Hematopoietic multipotent progenitor cell treated with erythropoietin and hydrocortisone succinate and interleukin-3 and kit ligand, for 17 days (in vitro differentiated cells): ENCODE measurements around the gene STX18.
"Not testable (repeated sequence)": the region's sequence is repeated elsewhere in the genome, so short reads cannot be mapped to it uniquely, and the experiment has no call there.

Experiments
- DNase-seq: peaks from one replicate; pipeline ENCODE4 v3.0.0-alpha.2; 2015; ENCODE audit warnings: low spot score

Gene STX18

DNA sequence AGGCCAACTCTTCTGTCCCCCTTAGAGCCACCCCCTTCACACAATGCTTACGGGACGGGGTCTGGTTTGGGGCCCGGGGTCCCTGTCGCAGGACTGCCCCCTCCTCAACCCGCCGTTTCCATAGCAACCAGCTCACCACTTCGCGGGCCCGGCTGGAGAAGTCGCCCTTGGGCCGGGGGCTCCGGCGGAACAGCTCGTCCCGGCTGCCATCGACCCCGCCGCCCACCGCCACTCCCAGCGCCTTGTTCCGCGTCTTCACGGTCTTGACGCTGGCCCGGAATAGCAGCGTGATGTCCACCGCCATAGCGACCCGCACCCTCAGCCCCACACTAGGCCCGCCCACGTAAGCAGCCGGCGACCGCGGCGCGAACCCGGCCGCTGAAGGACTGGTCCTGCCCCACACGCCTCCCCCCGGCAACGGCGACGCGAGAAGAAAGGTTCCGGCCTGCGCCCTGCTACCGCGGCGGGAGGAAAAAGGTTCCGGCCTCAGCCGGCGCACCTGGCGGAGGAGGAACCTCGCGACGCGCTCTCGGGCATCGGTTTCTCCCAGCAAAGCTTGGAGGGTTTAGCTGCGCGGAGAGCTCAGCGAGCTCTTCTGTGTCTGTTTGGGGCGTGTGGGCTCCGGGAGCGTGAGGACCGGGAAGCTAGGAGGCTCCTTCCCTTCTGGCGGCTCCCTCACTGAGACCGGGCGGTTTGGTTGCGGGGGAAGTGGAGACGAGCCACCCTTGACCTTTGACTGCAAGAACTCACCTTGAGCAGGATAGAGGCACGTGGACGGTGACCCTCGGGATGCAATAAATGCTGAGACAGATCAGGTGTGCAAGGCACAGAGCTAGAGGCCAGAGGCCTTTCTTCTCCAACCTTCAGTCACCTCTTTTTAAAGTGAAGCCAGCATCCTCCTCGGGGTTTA is at the start of gene STX18:
TSS of gene STX18 (minus strand) at position 388 of the 910 bp plus-strand sequence. CDS start at position 304, 84 bp downstream.
- DNase-seq: peak; percentile 83

DNA sequence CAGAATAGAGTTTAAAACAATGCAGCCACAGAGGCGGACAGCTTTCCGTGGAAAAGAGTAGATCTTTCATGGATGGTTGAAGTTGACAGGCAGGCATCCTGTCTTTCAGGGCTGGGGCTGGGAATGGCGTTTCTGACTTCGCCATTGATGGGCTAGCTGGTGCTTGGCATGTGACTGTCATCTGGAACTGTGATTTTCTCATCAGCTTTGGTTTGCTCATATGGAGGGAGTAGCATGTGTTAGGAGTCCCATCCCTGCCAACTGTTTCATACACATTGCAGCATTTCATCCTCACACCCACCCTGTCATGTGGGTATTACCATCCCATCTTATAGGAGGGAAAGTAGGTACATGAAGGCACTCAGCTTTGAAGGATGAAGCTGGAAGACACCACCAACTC is 49.2 kb upstream of the STX18 start:
- DNase-seq: no peak

DNA sequence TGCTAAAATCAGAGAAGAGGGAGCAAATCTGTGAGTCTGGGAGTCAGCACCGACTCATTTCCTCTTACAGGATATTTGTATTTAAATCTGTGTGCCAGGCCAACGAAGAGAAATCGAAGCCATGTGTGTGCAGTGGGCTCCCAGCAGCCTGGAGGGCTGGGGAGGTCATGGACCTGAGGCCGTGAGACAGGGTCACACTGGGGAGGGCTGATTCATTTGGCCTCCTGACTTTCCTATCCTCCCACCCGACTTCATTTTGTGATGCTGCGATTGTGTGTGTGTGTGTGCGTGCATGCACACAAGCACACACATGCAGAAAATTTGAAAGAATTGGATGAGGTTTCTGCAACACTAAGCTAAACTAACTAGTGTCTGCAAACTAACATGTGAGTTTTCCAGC is 48.7 kb upstream of the STX18 start:
- no peak for DNase-seq

DNA sequence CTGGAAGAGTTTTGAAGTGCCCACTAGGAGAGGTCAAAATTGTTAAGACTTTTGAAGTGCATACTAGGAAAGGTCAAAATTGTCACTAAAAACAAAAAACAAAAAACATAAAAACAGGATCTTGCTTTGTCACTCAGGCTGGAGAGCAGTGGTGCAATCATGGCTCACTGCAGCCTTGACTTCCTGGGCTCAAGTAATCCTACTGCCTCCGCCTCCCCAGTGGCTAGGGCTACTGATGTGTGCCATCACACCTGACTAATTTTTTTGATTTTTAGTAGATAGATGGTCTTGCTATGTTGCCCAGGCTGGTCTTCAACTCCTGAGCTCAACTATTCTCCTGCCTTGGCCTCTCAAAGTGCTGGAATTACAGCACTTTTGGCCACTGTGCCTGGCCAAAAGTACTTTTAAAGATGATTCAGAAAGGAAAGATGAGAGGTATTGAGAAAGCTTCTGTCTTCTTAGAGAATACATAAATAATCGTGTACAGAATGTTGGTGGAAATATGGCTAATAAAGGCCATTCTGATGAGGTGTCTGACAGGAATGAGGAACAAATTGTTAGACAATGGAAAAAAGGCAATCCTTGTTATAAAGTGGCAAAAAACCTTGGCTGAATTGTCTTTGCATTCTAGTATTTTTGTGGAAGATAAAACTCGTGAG is 43.3 kb upstream of the STX18 start:
- DNase-seq: no peak

DNA sequence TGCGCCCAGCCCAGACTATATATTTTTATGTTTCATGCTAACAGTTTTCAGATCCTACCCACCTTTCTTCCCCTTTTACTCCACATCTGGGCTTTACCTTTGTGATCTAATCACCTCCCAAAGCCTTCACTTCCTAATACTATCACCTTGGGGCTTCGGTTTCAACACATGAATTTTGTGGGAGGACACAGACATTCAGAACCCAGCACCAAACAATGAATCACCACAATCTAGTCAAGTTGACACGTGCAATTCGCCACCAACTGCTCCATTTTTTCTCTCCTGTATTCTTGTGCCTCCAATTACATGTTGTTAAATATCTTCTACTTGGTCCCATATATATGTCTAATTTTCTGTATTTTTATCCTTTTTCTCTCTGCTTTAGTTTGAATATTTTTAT is 41.8 kb upstream of the STX18 start:
- no peak for DNase-seq

DNA sequence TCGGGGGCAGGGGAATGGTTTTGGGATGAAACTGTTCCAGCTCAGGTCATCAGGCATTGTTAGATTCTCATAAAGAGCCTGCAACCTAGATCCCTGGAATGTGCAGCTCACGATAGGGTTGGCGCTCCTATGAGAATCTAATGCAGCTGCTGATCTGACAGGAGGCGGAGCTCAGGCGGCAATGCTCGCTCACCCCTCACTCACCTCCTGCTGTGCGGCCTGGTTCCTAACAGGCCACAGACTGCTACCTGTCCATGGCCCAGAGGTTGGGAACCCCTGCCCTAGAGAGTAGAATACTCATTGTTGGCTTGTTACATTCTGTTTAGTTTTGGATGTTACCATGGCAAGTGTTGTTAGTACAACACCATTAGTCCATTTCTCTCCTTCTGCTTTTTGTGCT is 40.8 kb upstream of the STX18 start:
- DNase-seq: no peak

DNA sequence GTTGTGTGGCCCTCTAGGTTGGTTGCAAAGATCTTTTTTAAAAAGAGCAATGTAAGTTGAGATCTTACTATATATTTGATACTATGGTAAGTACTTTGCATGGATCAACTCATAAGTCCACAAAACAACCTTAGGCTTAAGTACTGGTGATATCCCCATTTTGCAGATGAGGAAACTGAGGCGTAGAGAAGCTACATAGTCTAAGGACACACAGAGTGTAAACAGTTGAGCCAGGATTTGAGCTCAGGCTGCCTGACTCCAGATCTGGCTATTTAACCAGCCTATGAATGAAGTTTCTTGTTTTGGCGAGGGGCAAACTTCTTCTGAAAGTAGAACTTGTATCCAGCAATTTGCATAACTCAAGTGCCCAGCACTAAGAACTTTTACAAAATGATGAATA is 38.6 kb upstream of the STX18 start:
- no peak for DNase-seq

DNA sequence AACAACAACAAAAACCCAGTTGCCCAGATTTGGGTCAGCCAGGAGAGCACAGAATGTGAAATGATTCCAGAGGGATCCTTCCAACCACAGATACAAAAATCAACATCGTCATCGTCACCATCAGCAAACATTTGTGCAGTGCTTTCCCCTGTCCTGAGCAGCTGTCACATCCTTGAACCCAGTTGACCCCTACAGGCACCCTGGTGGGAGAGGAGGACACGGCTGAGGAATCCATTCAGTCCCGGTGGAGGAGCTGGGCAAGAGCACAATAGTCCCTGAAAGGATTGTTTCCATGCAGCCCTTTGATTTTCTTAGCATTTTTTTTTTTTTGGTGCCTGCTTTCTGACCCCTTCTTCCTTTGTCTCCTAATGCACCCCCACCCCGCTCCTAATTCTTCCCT is 37.1 kb upstream of the STX18 start:
- DNase-seq: no peak

DNA sequence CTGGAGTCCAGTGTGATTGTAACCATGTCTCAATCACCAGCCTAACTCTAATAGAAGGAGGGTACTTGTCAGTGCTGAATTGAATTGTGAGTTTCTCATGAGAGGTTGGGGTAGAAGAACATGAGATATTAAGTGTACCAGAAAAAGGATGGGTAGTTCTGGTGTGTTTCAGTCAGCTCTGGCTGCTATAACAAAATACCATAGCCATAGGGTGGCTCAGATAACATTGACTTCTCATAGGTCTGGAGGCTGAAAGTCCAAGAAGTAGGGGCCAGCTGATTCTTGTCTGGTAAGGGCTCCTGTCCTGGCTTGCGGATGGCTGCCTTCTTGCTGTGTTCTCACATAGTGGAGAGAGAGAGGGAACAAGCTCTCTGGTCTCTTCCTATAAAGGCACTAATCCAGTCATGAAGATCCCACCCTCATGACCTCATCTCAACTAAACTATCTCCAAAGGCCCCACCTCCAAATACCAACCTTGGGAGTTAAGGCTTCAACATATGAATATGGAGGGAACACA is 35.6 kb upstream of the STX18 start:
- no peak for DNase-seq

DNA sequence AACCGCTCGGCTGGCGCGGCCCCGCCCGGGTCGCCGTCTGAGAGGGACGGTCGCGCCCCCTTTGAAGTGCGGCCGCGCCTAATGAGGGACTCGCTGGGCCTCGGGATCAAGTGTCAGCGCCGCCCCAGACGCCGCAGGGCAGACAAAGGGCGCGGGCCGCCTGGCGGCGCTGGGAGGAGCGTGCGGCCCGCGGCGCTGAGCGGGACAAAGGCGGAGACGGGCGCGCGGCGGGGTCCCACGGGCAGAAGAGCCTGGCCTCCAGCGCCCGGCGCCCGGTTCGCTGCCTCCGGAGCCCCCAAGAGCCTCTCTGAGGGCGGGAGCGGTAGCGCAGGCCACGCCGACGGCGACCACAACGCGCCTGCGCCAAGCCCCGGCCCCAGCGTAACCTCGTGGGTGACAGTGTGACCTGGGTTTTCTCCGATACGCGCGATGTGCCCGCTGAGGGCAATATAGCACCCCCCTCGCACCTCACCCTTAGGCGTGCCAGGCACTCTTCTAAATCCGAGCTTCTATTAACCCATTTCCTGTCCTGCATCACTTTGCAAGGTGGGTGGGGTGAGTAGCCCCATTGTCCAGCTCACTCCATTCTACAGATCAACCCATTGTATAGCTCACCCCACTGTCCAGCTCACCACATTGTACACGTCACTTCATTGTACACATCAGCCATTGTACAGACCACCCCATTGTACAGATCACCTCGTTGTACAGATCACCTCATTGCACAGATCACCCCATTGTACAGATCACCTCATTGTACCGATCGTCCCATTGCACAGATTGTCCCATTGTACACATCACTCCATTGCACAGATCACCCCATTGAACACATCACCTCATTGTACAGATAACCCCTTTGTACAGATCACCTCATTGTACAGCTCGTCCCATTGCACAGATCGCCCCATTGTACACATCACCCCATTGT is 33.7 kb upstream of the STX18 start:
- DNase-seq: peak; percentile 14

DNA sequence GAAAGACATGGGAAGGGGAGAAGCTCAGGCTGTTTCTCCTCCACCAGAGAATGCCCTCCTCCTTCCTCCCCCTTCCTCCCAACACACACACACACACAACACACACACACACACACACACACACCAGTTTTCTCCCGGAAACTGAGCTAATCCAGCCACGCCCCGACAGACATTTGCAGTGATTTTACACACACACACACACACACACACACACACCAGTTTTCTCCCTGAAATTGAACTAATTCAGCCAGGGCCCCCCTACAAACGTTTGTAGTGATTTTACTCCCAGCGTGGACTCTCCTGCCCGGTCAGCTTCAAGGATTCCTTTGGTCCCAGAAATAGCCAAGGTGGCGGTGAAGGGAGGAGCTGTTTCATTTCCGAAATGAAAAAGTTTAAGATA is 32.9 kb upstream of the STX18 start:
- DNase-seq: no peak

DNA sequence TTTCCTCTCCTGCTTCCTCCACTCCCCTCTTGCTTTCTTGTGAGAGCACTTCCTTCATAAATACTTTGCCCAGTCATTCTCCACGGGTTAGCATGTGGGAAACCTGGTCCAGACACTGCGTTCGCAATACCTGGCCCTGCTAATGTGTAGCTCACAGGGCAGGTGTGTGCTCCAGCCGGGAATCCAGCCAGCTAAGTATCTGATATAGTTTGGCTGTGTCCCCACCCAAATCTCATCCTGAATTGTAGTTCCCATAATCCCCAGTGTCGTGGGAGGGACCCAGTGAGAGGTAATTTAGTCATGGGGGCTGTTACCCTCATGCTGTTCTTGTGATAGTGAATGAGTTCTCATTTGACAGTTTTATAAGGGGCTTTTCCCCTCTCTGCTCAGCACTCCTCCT is 32.2 kb upstream of the STX18 start:
- no peak for DNase-seq

DNA sequence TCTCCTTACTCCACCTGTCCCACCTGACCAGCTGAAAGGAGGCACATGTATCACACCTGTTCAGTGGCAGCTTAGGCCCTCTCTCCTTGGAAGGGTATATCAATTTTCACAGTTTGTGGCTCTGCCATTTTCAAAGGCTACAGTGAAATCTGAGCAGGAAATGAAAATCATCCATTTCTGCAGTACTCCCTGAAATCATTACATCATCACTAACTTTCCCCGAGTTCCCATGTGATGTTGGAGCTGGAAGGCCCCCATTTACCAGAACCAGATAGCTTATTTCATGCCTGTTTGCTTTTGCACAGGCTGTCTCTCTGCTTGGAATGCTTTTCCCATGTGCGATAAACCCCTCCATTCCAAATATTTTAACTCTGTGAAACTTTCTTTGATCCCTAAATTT is 31.0 kb upstream of the STX18 start:
- no peak for DNase-seq

DNA sequence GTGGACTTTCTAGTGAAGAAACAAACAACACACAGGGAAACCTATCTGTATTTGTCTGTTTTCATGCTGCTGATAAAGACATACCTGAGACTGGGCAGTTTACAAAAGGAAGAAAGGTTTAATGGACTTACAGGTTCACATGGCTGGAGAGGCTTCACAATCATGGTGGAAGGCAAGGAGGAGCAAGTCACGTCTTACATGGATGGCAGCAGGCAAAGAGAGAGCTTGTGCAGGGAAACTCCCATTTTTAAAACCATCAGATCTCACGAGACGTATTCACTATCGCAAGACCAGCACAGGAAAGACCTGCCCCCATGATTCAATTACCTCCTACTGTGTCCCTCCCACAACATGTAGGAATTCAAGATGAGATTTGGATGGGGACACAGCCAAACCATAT is 28.0 kb upstream of the STX18 start:
- not testable (repeated sequence) for DNase-seq

DNA sequence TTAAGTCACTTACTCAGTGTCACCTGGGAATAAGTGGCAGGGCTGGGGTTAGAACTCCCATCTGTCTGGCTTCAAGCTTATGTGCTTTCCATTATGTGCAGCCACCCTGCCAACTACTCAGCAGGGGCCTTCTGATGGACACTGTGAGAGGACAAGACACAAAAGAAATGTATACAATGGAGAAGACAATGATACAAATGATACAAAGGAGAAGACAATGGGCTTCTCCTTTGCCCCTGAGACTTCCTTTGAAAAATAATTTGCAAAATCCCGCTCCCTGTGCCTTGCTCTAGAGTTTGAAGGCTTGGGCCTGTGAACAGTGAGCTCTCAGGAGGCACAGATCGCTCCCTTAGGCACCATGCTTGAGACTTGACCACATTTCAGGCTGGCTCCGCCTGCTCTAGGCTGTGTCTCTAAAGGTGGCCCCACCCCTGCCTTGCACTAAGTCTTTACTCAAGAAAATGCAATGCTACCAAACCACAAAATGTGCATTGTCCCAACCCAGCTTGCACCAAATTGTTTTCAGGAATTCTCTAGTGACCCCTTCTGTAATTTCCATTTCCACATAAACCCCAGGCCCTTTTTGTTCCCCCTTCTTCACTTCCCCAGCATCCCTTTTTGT is 27.1 kb upstream of the STX18 start:
- no peak for DNase-seq

DNA sequence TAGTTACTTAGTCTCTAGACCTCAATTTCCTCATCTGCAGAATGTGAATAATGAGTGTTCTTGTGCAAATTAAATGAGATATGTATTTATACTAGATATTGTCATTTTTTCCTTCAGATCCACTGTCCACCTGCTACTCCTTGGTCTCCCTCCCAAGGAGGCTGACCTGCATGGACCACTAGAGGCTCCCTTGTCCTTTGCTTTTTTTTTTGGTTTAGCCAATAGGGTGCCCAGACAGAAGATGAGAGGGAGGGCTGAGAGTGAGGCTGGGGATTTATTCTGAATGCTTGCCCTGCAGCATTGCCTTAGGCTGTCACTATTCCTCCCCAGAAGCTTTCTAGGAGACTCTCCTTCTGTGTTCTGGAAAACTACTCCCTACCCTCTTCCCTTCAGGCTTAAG is 24.5 kb upstream of the STX18 start:
- DNase-seq: not testable (repeated sequence)

DNA sequence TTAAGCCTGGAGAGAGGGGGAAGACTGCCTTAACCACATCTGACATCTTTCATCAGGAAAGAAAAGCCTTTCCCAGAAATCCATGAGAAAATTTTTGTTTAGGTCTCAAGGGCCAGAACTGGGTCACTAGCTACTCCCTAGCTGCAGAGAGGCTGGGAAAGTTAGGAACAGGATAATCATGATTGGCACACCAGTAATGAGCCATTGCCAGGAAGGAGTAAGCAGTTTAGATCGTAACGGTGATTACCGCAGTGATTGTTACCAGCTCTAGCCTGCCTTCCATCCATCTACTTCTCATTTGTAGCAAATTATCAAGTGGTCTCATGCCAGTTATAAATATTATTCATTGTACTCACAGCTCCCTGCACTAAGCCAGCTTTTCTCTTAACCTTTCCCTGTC is 22.7 kb upstream of the STX18 start:
- no peak for DNase-seq

DNA sequence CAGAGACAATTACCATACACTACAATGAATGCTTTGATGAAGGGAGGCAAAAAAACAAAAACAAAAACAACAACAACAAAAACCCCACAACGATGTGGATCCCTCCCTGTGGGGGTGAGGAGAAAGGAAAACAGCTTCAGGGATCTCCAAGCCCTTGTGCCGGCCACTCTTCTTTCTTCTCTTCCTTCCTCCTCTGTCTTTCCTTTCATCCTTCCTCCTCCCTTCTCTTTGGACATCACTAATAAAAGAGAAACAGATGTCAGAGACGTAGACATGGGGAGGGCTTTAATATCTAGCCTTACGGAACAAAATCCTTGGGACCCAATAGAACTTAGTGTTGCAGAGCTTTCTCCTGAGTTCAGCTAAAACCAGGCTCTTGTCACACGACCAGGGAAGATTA is 18.8 kb upstream of the STX18 start:
- DNase-seq: no peak

DNA sequence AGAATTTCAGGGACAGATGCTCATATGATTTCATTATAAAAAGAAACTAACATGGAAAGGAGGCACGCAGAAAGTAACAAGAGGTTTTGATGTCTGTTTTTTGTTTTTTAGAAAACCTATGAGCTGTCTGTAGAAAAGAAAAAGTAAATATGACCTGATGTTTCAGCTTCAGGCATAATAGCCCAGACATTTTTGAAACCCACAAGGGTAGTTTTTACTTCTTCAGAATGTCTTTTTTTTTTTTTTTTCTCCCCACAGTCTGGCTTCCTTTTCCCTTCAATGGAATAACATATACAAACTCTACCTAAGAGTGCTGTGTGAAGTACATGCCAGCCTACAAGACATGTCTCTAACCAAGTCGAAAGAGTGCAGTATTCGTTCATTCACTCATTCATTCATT is 18.3 kb upstream of the STX18 start:
- no peak for DNase-seq

DNA sequence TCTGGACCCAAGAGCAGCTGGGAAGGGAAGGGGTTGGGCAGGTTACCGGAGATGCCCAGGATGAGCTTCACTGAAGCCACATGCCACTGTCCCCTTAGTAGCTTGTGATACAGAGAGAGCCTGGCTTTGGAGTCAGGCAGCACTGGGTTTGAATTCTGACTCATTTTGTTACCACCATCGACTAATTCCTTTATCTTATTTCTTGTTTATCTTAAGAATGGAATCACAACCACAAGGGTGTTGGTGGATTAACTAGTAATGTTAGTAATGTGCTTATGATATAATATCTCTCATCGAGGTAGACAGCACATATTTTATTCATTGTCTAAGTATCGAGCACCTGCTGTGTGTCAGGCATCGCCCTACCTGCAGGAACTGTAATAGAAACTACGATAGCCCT is 17.7 kb upstream of the STX18 start:
- DNase-seq: no peak

DNA sequence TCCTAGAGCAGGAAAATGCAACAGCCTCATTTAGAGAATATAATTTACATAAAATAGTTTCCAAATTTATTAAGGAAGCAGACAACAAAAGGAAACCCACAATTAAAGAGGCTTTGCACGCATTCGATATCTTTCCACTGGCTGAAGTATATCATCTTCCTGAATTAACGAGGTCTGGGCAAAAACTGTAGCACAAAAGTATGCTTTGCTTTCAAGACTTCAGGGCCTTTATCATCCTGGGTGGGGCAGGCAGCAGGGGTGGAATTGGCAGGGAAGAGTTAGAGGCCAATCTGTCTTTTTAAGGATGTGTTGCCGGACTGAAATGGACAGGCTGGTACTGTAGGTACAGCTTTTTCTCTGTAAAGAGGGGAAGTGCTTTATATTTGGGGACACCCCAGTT is 17.0 kb upstream of the STX18 start:
- no peak for DNase-seq

DNA sequence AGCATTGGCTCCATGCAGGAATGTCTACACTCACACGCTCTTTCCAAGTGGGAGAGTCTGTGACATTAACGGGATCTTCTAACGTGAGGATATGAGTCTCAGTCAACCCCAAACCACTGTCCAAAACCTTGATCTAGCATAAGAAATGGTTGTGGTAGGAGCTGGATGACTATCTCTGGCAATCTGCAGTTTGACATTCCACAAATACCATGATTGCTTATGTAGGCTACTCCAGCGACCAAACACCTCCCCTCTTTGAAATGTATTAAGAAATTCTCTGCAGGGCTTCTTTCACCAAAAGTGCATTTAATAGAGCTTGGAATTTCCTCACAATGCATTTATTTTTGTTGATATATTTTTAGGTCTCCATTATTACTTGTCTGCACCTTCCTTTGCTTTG is 14.1 kb upstream of the STX18 start:
- DNase-seq: no peak
